ENCODE results near the gene SPINK9.

DNA sequence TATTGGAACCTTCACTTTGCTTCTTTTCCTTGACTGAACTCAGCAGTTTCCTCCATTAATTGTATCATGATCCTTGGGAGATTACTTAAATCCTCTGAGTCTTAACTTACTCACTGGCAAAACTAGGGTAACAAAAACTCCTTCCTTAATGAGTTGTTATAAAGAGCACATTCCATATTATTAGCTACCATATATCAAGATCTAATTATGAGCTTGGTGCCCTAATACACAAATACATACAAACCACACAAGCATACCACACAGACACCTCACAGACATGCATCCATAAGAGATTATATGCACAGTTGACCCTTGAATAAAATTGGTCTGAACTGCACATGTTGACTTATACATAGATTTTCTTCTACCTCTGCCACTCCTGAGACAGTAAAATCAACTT lies 25.6 kb upstream of the SPINK9 start:
- TF ChIP-seq, protein P1, sequence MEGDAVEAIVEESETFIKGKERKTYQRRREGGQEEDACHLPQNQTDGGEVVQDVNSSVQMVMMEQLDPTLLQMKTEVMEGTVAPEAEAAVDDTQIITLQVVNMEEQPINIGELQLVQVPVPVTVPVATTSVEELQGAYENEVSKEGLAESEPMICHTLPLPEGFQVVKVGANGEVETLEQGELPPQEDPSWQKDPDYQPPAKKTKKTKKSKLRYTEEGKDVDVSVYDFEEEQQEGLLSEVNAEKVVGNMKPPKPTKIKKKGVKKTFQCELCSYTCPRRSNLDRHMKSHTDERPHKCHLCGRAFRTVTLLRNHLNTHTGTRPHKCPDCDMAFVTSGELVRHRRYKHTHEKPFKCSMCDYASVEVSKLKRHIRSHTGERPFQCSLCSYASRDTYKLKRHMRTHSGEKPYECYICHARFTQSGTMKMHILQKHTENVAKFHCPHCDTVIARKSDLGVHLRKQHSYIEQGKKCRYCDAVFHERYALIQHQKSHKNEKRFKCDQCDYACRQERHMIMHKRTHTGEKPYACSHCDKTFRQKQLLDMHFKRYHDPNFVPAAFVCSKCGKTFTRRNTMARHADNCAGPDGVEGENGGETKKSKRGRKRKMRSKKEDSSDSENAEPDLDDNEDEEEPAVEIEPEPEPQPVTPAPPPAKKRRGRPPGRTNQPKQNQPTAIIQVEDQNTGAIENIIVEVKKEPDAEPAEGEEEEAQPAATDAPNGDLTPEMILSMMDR (IDR thresholded peaks at IDR 0.05) = no peak
- TF ChIP-seq POLR2A (IDR thresholded peaks at IDR 0.05) = no peak

Measured in Peyer's patch (tissue), 4 donors.